ENCODE measurements around the gene RHOF.

DNA sequence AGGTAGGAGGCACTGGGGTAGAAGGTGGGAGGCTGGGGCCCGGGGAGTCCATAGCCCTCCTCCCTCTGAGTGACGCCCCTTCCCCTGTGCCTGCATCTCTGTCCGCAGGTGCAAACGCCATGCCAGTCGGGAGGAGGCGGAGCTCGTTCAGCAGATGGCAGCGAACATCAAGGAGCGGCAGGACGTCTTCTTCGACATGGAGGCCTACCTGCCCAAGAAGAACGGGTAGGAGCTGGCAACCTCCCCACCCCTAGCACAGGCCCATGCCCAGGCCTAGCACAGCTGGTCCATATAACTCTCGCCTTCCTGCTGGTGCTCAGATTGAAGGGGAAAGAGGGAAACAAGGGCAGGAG is 45.3 kb downstream of the RHOF start:
- TF ChIP-seq, protein P1, sequence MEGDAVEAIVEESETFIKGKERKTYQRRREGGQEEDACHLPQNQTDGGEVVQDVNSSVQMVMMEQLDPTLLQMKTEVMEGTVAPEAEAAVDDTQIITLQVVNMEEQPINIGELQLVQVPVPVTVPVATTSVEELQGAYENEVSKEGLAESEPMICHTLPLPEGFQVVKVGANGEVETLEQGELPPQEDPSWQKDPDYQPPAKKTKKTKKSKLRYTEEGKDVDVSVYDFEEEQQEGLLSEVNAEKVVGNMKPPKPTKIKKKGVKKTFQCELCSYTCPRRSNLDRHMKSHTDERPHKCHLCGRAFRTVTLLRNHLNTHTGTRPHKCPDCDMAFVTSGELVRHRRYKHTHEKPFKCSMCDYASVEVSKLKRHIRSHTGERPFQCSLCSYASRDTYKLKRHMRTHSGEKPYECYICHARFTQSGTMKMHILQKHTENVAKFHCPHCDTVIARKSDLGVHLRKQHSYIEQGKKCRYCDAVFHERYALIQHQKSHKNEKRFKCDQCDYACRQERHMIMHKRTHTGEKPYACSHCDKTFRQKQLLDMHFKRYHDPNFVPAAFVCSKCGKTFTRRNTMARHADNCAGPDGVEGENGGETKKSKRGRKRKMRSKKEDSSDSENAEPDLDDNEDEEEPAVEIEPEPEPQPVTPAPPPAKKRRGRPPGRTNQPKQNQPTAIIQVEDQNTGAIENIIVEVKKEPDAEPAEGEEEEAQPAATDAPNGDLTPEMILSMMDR (IDR thresholded peaks at IDR 0.05; ENCODE audit: insufficient read depth, low read depth, low read length) = no peak
- no peak for TF ChIP-seq EZH2 (IDR thresholded peaks at IDR 0.05; ENCODE audit: insufficient read depth, low read length)

All from astrocyte (in vitro differentiated cells and primary cell).